NCI-H1694 (cell line): Measurements from ENCODE around the gene APAF1.
"Not testable (repeated sequence)": the region's sequence is repeated elsewhere in the genome, so short reads cannot be mapped to it uniquely, and the experiment has no call there.

Source experiments
- DNase-seq: peaks from one replicate; lab custom pipeline; 2025; lab: John Stamatoyannopoulos, UW

Gene APAF1, protein sequence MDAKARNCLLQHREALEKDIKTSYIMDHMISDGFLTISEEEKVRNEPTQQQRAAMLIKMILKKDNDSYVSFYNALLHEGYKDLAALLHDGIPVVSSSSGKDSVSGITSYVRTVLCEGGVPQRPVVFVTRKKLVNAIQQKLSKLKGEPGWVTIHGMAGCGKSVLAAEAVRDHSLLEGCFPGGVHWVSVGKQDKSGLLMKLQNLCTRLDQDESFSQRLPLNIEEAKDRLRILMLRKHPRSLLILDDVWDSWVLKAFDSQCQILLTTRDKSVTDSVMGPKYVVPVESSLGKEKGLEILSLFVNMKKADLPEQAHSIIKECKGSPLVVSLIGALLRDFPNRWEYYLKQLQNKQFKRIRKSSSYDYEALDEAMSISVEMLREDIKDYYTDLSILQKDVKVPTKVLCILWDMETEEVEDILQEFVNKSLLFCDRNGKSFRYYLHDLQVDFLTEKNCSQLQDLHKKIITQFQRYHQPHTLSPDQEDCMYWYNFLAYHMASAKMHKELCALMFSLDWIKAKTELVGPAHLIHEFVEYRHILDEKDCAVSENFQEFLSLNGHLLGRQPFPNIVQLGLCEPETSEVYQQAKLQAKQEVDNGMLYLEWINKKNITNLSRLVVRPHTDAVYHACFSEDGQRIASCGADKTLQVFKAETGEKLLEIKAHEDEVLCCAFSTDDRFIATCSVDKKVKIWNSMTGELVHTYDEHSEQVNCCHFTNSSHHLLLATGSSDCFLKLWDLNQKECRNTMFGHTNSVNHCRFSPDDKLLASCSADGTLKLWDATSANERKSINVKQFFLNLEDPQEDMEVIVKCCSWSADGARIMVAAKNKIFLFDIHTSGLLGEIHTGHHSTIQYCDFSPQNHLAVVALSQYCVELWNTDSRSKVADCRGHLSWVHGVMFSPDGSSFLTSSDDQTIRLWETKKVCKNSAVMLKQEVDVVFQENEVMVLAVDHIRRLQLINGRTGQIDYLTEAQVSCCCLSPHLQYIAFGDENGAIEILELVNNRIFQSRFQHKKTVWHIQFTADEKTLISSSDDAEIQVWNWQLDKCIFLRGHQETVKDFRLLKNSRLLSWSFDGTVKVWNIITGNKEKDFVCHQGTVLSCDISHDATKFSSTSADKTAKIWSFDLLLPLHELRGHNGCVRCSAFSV (N-terminal part only)

GRCh38 chr12:98644712-98645571 is at the start of gene APAF1, which contains the start of gene IKBIP:
TSS of gene APAF1 (plus strand) at chr12:98645290. CDS start at chr12:98648360, 3,070 bp downstream.
TSS of gene IKBIP (minus strand) at chr12:98644788. CDS start at chr12:98644701, 87 bp downstream.
- DNase-seq, result peak; percentile 80

GRCh38 chr12:98597313-98597712 is 47.8 kb upstream of the APAF1 start:
- DNase-seq, result not testable (repeated sequence)

- no peak for DNase-seq
These were observed 43.2 kb upstream of the APAF1 start for GRCh38 chr12:98601924-98602323.

- DNase-seq, result no peak
These were observed 38.6 kb upstream of the APAF1 start for GRCh38 chr12:98606359-98606988.

DNA sequence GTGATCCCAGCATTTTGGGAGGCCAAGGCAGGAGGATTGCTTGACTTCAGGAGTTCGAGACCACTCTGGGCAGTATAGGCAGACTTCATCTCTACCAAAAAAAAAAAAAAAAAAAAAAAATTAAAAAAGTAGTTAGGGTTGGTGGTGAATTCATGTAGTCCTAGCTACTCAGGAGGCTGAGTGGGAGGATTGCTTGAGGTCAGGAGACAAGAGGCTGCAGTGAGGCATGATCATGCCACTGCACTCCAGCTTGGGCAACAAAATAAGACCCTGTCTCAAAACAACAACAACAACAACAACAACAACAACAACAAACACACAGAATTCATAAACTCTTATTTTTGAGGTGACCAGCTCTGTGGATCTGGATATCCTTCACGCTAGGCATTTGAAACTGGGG is 34.5 kb upstream of the APAF1 start:
- no peak for DNase-seq

GRCh38 chr12:98612696-98613334 is 32.3 kb upstream of the APAF1 start:
- DNase-seq, result no peak

- no peak for DNase-seq
These were observed 26.1 kb upstream of the APAF1 start for GRCh38 chr12:98618952-98619351.

- no peak for DNase-seq
These were observed 9.3 kb upstream of the APAF1 start for GRCh38 chr12:98635657-98636323.

DNA sequence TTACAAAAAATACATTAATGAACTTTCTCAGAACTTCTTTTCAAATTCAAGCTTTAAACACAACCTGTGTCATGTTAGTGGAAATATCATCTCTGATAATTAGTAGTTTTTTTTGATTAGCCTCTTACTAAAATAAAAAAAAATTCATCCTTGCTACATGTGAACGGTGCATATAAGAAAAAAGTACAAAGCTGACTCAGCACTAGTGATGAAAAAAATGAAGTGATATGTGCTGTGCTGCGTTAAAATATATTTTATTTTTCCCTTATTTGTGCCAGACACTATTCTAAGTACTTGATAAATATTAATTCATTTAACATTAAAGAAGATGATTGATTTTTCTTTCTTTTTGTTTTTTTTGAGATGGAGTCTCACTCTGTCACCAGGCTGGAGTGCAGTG is 8.0 kb upstream of the APAF1 start:
- no peak for DNase-seq

DNA sequence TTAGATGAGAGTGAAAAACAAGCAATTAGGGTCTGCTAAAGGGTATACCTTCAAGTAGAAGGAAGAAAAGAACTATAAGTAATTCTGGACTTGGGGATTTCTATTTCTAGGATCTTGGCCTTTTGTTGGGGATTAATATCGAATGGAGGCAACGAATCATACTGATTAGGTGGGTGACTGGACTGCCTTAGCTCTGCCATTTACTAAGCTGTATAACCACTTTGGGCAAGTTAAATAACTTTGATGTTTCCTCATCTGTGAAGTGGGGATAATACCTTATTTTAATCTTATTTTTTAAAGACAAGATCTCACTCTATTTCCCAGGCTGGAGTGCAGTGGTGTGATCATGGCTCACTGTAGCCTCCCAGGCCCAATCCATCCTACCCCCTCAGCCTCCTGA is 7.1 kb upstream of the APAF1 start:
- no peak for DNase-seq

DNA sequence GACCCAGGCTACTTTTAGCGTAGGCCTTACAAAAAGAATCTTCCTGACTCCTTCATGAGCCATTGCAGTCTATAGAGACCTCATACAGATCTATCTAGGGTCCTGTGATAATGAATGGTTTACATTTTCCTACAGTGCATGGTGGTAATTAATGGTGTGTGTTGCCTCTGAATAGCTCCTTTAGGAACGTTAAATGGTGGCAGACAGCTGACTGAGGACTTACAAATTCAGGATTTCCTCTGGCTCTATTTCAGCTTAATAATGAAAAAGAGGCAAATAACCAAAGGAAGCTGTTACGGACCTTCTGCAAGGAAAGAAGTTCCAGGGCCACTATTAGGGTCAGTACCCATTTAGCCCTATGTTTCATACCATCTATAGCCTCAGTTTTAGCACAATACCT is 5.6 kb upstream of the APAF1 start:
- DNase-seq, result no peak

- DNase-seq, result not testable (repeated sequence)
These were observed 2.3 kb upstream of the APAF1 start for GRCh38 chr12:98642801-98643200.

DNA sequence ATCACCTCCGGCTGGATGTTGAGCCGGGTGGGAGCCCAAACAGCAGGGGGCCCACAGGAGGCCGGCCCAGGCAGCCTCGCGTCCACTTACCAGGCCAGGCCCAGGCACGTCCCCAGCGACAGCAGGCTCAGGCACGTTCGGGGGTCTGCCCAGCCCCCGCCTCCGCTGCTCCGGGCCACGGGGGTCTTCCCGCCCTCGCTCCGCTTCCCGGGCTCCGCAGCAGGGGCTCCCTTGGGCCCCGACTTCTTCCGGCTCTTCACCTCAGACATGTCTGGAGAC is 718 bp upstream of the APAF1 start:
- DNase-seq, result no peak

DNA sequence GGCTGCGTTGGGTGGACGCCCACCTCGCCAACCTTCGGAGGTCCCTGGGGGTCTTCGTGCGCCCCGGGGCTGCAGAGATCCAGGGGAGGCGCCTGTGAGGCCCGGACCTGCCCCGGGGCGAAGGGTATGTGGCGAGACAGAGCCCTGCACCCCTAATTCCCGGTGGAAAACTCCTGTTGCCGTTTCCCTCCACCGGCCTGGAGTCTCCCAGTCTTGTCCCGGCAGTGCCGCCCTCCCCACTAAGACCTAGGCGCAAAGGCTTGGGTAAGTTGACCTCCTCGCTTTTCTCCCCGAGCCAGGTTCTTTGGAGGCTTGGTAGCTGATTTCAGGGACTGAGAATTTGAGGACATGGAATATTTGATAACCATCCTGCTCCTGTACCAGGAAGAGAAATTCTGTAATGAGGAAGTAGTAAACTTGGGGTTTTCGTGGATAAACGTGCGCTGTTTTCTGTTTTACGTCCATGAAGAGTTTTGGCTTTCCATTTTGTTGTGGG is 530 bp downstream of the APAF1 start:
- no peak for DNase-seq

DNA sequence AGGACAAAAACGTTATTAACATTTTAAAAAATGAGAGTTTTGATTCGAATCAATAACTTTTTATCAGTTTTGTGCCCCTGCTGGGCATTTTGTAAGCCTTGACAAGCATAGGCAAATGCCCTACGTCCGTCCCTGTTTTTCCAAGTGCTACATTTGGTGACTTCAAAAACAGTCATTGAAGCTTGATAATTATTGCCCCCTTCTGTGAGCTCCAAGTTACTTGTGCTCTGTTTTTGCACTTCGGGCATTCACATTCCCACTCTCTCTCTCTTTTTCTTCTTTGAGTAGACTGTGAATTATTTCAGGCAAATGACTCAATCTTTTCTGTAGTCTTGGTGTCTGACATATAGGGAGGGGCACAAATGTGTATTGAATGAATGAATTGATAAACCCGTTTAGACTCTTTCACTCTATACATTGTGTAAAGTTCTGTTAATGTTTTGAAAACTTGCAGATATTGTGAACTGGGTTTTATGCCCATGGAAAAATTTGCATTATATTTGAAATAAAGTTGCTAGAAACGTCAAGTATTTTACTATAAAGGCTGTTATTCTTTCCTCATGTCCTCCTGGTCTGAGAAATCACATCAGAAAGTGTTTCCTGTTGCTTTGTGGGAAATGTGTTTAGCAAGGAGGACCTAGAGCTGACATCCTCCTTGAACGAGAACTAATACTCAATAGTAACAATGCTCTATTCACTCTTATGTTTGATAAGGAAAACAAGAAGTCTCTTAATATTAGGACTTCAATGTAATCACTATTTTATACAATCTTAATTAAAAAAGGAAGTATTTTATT is 1.4 kb downstream of the APAF1 start:
- DNase-seq, result no peak

GRCh38 chr12:98651328-98651727 is 6.2 kb downstream of the APAF1 start:
- DNase-seq, result no peak

GRCh38 chr12:98653866-98654493 is 8.9 kb downstream of the APAF1 start:
- peak; percentile 53 for DNase-seq

DNA sequence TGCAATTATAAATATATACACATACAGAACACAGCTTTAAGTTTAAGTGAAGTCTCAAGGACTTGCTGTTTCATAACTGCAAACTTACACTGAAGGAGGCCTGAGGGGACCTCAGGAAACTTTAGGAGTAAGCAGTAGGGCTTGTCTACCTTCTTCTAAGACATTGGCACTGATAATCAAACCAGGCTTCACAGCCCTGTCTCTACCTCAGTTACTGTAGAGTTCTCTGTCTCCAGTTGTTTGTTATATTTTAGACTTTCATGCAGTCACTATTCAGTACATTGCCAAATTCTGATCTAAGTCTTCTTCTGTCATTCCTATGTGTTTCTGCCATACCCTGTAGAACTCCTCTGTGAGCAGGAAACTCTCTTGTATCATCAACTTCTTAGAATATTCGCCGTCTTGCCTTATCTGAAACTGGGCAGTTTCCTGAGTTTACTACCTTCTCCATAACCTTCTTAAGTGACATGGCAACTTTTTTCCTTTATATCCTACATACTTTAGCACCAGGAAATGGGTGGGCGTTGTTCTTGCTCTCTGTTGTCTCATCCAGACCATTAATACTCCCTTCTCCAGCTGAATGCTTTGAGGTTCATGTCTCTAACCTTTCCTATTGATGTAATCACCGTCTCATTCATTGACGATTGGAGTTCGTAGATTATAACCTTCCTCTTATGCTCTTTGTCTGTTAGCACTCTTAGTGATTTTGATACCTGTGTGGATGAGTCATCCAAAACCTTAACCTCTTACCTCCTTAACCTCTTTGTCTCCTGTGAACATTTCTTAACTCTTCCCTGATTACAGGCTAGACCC is 11.4 kb downstream of the APAF1 start:
- DNase-seq, result no peak
